ENCODE data around the gene NAT8L.

The NAT8L gene

DNA sequence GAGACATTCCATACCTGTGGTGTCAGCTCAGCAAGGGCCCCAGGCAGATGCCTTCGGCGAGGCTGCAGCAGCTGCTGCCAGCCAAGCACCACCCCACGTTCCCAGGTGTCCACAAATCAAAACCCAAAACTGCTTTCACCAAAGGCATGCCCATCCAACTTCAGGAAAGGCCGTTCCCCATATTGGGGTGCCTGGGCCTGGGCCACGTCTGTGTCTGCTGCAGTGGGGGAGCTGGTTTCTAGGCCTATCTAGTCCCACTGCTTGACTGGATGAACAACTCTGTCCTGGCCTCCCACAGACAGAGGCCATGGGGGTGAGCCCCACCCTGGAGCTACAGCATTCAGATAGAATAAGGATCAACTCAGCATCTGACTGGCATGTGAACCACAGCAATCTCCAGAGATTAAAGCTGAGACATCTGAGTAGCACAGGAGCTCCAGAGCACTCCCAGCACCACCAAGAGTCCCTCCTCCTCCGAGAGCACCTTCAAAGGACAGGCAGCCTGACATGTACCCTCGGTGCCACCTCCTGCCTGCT lies 37.0 kb downstream of the NAT8L start:
- Histone ChIP-seq H3K9ac (ENCODE audit: low read length) (no peak overlapping the region), H2AFZ (ENCODE audit: low read length) (no peak overlapping the region), H3K4me1 (ENCODE audit: insufficient read depth, low read length, severe bottlenecking) (no peaks in the 10 kb centered on the region), H3K4me3 (ENCODE audit: low read depth, low read length, poor library complexity, severe bottlenecking) (no peak overlapping the region), H3K27ac (ENCODE audit: low read depth, low read length, poor library complexity, severe bottlenecking) (no peak overlapping the region), H3K4me2 (ENCODE audit: low read length) (no peak overlapping the region), H3F3A (ENCODE audit: insufficient read depth, low read length) (no peaks in the 10 kb centered on the region), H3K79me2 (ENCODE audit: insufficient read depth, low read length) (no peaks in the 10 kb centered on the region), H3K9me2 (ENCODE audit: low read depth, low read length) (no peaks in the 10 kb centered on the region), H3K36me3 (ENCODE audit: insufficient read depth, low read length) (no peaks in the 10 kb centered on the region), H3K9me3 (ENCODE audit: low read length) (no peaks in the 10 kb centered on the region), H4K20me1 (ENCODE audit: insufficient read depth, low read length) (no peaks in the 10 kb centered on the region), H3K27me3 (ENCODE audit: insufficient read depth, low read length) (no peaks in the 10 kb centered on the region)
- TF ChIP-seq, protein P1, sequence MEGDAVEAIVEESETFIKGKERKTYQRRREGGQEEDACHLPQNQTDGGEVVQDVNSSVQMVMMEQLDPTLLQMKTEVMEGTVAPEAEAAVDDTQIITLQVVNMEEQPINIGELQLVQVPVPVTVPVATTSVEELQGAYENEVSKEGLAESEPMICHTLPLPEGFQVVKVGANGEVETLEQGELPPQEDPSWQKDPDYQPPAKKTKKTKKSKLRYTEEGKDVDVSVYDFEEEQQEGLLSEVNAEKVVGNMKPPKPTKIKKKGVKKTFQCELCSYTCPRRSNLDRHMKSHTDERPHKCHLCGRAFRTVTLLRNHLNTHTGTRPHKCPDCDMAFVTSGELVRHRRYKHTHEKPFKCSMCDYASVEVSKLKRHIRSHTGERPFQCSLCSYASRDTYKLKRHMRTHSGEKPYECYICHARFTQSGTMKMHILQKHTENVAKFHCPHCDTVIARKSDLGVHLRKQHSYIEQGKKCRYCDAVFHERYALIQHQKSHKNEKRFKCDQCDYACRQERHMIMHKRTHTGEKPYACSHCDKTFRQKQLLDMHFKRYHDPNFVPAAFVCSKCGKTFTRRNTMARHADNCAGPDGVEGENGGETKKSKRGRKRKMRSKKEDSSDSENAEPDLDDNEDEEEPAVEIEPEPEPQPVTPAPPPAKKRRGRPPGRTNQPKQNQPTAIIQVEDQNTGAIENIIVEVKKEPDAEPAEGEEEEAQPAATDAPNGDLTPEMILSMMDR (IDR thresholded peaks at IDR 0.05; ENCODE audit: low read length): no peak
- TF ChIP-seq EZH2 (IDR thresholded peaks at IDR 0.05; ENCODE audit: borderline replicate concordance, low read length): no peak

DNA sequence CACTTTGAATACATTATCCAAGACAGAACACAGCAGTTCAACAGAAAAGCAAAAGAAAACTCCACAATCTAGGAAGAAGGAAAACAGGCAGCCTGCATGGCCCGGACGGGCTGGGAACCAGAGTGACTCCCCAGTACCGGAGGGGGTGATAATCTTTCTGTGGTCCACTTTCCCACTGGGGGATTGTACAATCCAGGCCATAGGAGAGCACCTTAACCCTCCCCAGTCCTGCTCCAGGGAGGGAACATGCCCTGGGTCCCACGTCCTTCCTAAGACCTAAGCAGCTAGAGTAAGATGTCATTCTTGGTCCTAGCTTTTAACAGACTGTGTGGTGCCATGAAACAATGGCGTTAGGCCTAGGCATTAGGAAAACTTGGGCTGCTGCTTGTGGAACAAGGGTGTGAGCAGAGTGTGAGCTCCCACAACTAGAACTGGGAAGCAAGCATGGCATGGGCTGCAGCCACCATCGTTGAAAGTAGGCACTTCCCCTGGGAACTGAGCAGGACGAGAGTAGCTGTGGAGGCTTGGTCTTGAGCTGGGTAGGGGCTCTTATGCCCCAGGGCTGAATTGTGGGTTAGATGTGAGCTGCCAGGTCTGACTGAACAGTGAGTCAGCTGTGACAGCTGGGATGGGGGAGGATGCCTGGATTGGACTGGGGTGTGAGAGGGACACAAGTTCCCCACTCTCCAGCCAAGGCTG lies 42.4 kb downstream of the NAT8L start:
- Histone ChIP-seq H3F3A (ENCODE audit: insufficient read depth, low read length) (no peaks in the 10 kb centered on the region), H3K4me1 (ENCODE audit: insufficient read depth, low read length, severe bottlenecking) (no peaks in the 10 kb centered on the region), H3K4me2 (ENCODE audit: low read length) (no peak overlapping the region), H3K9me2 (ENCODE audit: low read depth, low read length) (no peaks in the 10 kb centered on the region), H2AFZ (ENCODE audit: low read length) (no peak overlapping the region), H3K9me3 (ENCODE audit: low read length) (no peaks in the 10 kb centered on the region), H4K20me1 (ENCODE audit: insufficient read depth, low read length) (no peaks in the 10 kb centered on the region), H3K27ac (ENCODE audit: low read depth, low read length, poor library complexity, severe bottlenecking) (no peak overlapping the region), H3K27me3 (ENCODE audit: insufficient read depth, low read length) (no peaks in the 10 kb centered on the region), H3K36me3 (ENCODE audit: insufficient read depth, low read length) (no peaks in the 10 kb centered on the region), H3K9ac (ENCODE audit: low read length) (no peak overlapping the region), H3K4me3 (ENCODE audit: low read depth, low read length, poor library complexity, severe bottlenecking) (no peak overlapping the region), H3K79me2 (ENCODE audit: insufficient read depth, low read length) (no peaks in the 10 kb centered on the region)
- TF ChIP-seq, protein P1 (IDR thresholded peaks at IDR 0.05; ENCODE audit: low read length): no peak
- no peak for TF ChIP-seq EZH2 (IDR thresholded peaks at IDR 0.05; ENCODE audit: borderline replicate concordance, low read length)

DNA sequence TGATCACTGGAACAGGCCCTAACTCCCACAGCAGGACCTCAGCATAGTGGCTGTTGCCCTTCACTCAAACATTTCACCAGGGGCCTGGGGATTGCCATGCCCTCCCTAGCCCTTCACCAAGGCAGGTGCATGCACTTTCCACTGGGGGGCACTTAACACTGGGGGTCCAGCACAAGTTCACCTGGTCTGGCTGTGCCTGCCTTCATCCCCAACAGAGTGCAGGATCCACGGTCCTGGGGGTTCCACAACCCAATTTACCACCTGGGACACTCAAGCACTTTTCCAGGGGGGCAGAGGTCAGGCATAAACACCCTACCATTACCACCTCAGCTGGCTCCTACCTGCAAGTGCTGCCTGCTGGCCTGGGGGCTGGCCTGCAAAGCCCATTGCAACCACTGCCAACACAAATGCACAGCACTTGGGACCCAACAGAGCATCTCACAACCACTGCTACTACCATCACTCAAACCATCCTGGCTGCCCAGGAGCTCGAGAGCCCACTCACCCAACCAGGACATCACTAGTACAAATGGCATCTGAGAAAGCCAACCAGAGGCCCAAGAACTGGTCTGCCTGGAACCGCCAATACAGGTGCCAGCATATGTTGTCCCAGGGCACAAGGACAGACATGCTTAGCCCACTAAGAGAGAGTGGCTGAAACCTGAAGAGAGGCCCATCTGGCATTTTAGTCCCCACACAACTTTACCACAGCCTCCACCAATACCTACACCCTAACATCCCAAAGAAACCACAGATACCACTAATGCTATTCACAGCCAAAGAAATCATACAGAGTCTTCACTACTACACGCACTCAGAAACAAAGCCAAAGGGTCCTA lies 43.1 kb downstream of the NAT8L start:
- no peaks in the 10 kb centered on the region for H3K4me1 ChIP-seq (ENCODE audit: insufficient read depth, low read length, severe bottlenecking)
- no peak overlapping the region for H3K9ac ChIP-seq (ENCODE audit: low read length)
- no peaks in the 10 kb centered on the region for H3K27me3 ChIP-seq (ENCODE audit: insufficient read depth, low read length)
- H3K4me2 ChIP-seq (ENCODE audit: low read length): no peak overlapping the region
- no peaks in the 10 kb centered on the region for H3K36me3 ChIP-seq (ENCODE audit: insufficient read depth, low read length)
- no peaks in the 10 kb centered on the region for H3K9me3 ChIP-seq (ENCODE audit: low read length)
- H3K4me3 ChIP-seq (ENCODE audit: low read depth, low read length, poor library complexity, severe bottlenecking): no peak overlapping the region
- no peak overlapping the region for H3K27ac ChIP-seq (ENCODE audit: low read depth, low read length, poor library complexity, severe bottlenecking)
- no peaks in the 10 kb centered on the region for H3K9me2 ChIP-seq (ENCODE audit: low read depth, low read length)
- no peaks in the 10 kb centered on the region for H3F3A ChIP-seq (ENCODE audit: insufficient read depth, low read length)
- TF ChIP-seq EZH2 (IDR thresholded peaks at IDR 0.05; ENCODE audit: borderline replicate concordance, low read length): no peak
- TF ChIP-seq, protein P1 (IDR thresholded peaks at IDR 0.05; ENCODE audit: low read length): no peak
- H2AFZ ChIP-seq (ENCODE audit: low read length): no peak overlapping the region
- no peaks in the 10 kb centered on the region for H4K20me1 ChIP-seq (ENCODE audit: insufficient read depth, low read length)
- no peaks in the 10 kb centered on the region for H3K79me2 ChIP-seq (ENCODE audit: insufficient read depth, low read length)

Data from OCI-LY1 (cell line).